Measurements from ENCODE around the gene LRFN5. TPM values are rescaled to one million over a fixed set of nuclear protein-coding genes. Genes with fewer than 3 reads are reported as not detected.

LRFN5 gene
- polyA plus RNA-seq, 3 donors: not detected

DNA sequence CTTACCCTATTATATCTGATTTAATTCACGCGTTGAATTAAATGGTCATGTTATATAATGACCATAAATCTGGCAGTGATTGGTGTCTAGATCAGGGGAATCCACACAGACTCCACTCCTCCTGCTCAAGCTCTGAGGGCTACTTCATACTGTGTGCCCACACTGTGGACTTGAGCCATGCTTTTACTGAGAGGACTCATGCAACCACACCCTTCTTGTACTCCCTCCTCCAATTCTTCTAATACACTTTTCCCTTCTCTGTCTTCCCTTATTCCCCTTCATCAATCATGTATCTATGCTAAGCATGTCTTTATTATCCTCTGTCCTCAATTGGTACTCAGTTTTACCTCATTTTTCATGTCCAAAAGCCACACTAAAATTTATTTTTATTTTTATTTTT is 37.7 kb upstream of the LRFN5 start:
- H3K9me3 ChIP-seq (replicated peaks in 1 of 2; ENCODE audit: control insufficient read depth in 1 of 2, insufficient read depth in 1 of 2, low read length in 2 of 2): no peaks in the 10 kb centered on the region
- H3K4me2 ChIP-seq (replicated peaks; ENCODE audit: extremely low read depth, low read length, poor library complexity, severe bottlenecking): no peak overlapping the region
- Mint-ChIP-seq H3K27me3 (ENCODE audit: low read depth in 3 of 3) (peaks cover 0 to 1% (median 0%) of the 10 kb centered on the region in 3 donors), H3K27ac (no peak overlapping the region), H3K36me3 (no peaks in the 10 kb centered on the region), H3K4me1 (no peaks in the 10 kb centered on the region), H3K4me3 (no peak overlapping the region), H3K9me3 (peaks cover 0 to 3% (median 0%) of the 10 kb centered on the region in 7 donors)
- DNase-seq: no peak
- no peaks in the 10 kb centered on the region for H3K36me3 ChIP-seq (replicated peaks in 1 of 2; ENCODE audit: control insufficient read depth in 1 of 2, insufficient read depth in 2 of 2, low read length in 2 of 2)
- no peaks in the 10 kb centered on the region for H3K79me2 ChIP-seq (ENCODE audit: insufficient read depth, low read length)
- no peak overlapping the region for H2AFZ ChIP-seq (ENCODE audit: insufficient read depth, low read depth, low read length, poor library complexity, severe bottlenecking)
- H3K4me3 ChIP-seq (replicated peaks in 1 of 3; ENCODE audit: low read depth in 2 of 3, low read length in 3 of 3): no peak overlapping the region
- no peaks in the 10 kb centered on the region for H3K4me1 ChIP-seq (ENCODE audit: control insufficient read depth in 1 of 2, insufficient read depth in 2 of 2, low read length in 2 of 2)
- H4K20me1 ChIP-seq (ENCODE audit: insufficient read depth, low read length): no peaks in the 10 kb centered on the region
- intact Hi-C loops (cut with micrococcal nuclease): no loop called here
- no peak overlapping the region for H3K9ac ChIP-seq (ENCODE audit: insufficient read depth, low read length, poor library complexity, severe bottlenecking)
- TF ChIP-seq, protein P1, sequence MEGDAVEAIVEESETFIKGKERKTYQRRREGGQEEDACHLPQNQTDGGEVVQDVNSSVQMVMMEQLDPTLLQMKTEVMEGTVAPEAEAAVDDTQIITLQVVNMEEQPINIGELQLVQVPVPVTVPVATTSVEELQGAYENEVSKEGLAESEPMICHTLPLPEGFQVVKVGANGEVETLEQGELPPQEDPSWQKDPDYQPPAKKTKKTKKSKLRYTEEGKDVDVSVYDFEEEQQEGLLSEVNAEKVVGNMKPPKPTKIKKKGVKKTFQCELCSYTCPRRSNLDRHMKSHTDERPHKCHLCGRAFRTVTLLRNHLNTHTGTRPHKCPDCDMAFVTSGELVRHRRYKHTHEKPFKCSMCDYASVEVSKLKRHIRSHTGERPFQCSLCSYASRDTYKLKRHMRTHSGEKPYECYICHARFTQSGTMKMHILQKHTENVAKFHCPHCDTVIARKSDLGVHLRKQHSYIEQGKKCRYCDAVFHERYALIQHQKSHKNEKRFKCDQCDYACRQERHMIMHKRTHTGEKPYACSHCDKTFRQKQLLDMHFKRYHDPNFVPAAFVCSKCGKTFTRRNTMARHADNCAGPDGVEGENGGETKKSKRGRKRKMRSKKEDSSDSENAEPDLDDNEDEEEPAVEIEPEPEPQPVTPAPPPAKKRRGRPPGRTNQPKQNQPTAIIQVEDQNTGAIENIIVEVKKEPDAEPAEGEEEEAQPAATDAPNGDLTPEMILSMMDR (IDR thresholded peaks at IDR 0.05): no peak
- H3K27ac ChIP-seq (ENCODE audit: low read depth in 1 of 2, low read length in 2 of 2): no peak overlapping the region
- WGBS (ENCODE audit: insufficient coverage): no CpG with 5 or more reads among the region's 2 CpGs
- H3K27me3 ChIP-seq (ENCODE audit: control insufficient read depth in 2 of 2, insufficient read depth in 2 of 2, low read length in 2 of 2): no peaks in the 10 kb centered on the region

DNA sequence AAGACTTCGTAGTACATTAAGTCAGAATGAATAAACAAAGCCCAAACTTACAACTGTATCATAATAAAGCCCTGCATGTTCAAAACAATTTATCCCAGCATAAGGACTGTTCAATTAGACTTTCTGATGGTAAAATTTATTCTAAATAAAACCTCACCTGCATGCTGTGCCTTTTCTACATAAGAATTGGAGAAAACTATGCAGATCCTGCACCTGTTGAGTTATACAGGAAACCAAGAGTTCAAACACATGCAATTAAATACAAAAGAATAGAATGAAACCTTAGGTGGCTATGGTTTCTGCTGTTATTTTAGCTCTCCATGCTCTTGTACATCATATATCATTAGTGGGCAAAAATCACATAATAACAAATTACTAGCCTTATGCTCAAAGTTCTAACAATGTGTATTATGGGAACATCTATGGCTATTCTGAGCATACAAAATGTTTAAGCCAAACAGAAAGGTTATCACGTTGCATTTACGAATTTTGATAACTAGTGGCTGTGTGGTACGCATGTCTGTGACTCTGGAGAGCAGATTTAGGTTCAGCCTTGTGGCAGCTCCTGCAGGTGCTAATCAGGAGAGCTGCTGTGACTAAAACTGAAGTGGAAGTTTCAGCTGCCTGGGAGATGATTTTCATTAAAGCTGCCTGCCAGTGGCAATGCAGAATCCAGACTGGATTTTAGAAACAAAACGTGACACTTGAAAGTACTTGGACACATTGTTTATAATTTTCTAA is 36.1 kb upstream of the LRFN5 start:
- intact Hi-C loops (cut with micrococcal nuclease): no loop called here
- no peak overlapping the region for H3K27ac Mint-ChIP-seq

More for the DNA sequence above, 36.1 kb upstream of the LRFN5 start:
- no peak overlapping the region for H3K4me3 ChIP-seq (replicated peaks in 1 of 3; ENCODE audit: low read depth in 2 of 3, low read length in 3 of 3)
- no peak for DNase-seq
- TF ChIP-seq, protein P1 (IDR thresholded peaks at IDR 0.05): no peak
- no peaks in the 10 kb centered on the region for H4K20me1 ChIP-seq (ENCODE audit: insufficient read depth, low read length)
- H3K79me2 ChIP-seq (ENCODE audit: insufficient read depth, low read length): no peaks in the 10 kb centered on the region
- Mint-ChIP-seq H3K4me3 (no peak overlapping the region), H3K27me3 (ENCODE audit: low read depth in 3 of 3) (peaks cover 0 to 3% (median 0%) of the 10 kb centered on the region in 3 donors), H3K36me3 (no peaks in the 10 kb centered on the region), H3K9me3 (peaks cover 0 to 3% (median 0%) of the 10 kb centered on the region in 7 donors), H3K4me1 (no peaks in the 10 kb centered on the region)
- no peaks in the 10 kb centered on the region for H3K9me3 ChIP-seq (replicated peaks in 1 of 2; ENCODE audit: control insufficient read depth in 1 of 2, insufficient read depth in 1 of 2, low read length in 2 of 2)
- WGBS (ENCODE audit: insufficient coverage): 73% methylated on average over 3 of the region's 5 CpGs
- H3K27ac ChIP-seq (ENCODE audit: low read depth in 1 of 2, low read length in 2 of 2): no peak overlapping the region
- no peaks in the 10 kb centered on the region for H3K27me3 ChIP-seq (ENCODE audit: control insufficient read depth in 2 of 2, insufficient read depth in 2 of 2, low read length in 2 of 2)
- no peak overlapping the region for H3K4me2 ChIP-seq (replicated peaks; ENCODE audit: extremely low read depth, low read length, poor library complexity, severe bottlenecking)
- no peak overlapping the region for H2AFZ ChIP-seq (ENCODE audit: insufficient read depth, low read depth, low read length, poor library complexity, severe bottlenecking)
- no peaks in the 10 kb centered on the region for H3K36me3 ChIP-seq (replicated peaks in 1 of 2; ENCODE audit: control insufficient read depth in 1 of 2, insufficient read depth in 2 of 2, low read length in 2 of 2)
- H3K4me1 ChIP-seq (ENCODE audit: control insufficient read depth in 1 of 2, insufficient read depth in 2 of 2, low read length in 2 of 2): no peaks in the 10 kb centered on the region
- H3K9ac ChIP-seq (ENCODE audit: insufficient read depth, low read length, poor library complexity, severe bottlenecking): no peak overlapping the region
